KMS-11 (cell line): Measurements from ENCODE around the gene IL1R1.

Source experiments
- H2AFZ ChIP-seq: fragments of 200-600 bp; sonication (generic); 2 replicates; pipeline ENCODE4 v1.6.1; 2016; ENCODE audit warnings: antibody characterized with exemption, mixed run types, low read depth
- H3K27ac ChIP-seq: fragments of 200-600 bp; sonication (generic); 2 replicates; pipeline ENCODE4 v1.6.1; 2016; ENCODE audit warnings: mild to moderate bottlenecking, mixed run types
- H3K27me3 ChIP-seq: fragments of 200-600 bp; sonication (generic); 2 replicates; pipeline ENCODE4 v1.6.1; 2017; ENCODE audit warnings: mild to moderate bottlenecking, low read depth, mixed run types, moderate library complexity; ENCODE audit not compliant: insufficient read depth
- H3K36me3 ChIP-seq: fragments of 200-600 bp; sonication (generic); 2 replicates; pipeline ENCODE4 v1.6.1; 2017; ENCODE audit warnings: mild to moderate bottlenecking, mixed run types; ENCODE audit not compliant: insufficient read depth
- H3K4me1 ChIP-seq: fragments of 200-600 bp; sonication (generic); 2 replicates; pipeline ENCODE4 v1.6.1; 2016; ENCODE audit warnings: mild to moderate bottlenecking, low read depth, mixed run types; ENCODE audit not compliant: poor library complexity, severe bottlenecking
- H3K4me2 ChIP-seq: fragments of 200-600 bp; sonication (generic); 2 replicates; pipeline ENCODE4 v1.7.0; 2016; ENCODE audit warnings: mild to moderate bottlenecking, mixed run types
- H3K4me3 ChIP-seq: fragments of 200-600 bp; sonication (generic); IDR thresholded peaks from 2 replicates; pipeline ENCODE4 v1.6.1; 2017; ENCODE audit warnings: low read depth, low read length, mixed read lengths; ENCODE audit not compliant: insufficient read depth
- H3K79me2 ChIP-seq: fragments of 200-600 bp; sonication (generic); 2 replicates; pipeline ENCODE4 v1.6.1; 2016; ENCODE audit warnings: low read depth, mixed run types; ENCODE audit not compliant: insufficient read depth
- H3K9ac ChIP-seq: fragments of 200-600 bp; sonication (generic); 2 replicates; pipeline ENCODE4 v1.6.1; 2016; ENCODE audit warnings: mild to moderate bottlenecking, mixed run types
- H4K20me1 ChIP-seq: fragments of 200-600 bp; sonication (generic); 2 replicates; pipeline ENCODE4 v1.6.1; 2016; ENCODE audit warnings: mild to moderate bottlenecking, mixed run types; ENCODE audit not compliant: insufficient read depth
- TF ChIP-seq, protein P1 (sequence below): fragments of 200-600 bp; sonication (generic); conservative IDR thresholded peaks from 2 replicates; pipeline ENCODE4 v1.6.1; 2017; ENCODE audit warnings: low read depth, mild to moderate bottlenecking, antibody characterized with exemption, low read length, moderate library complexity, mixed read lengths

Gene IL1R1

DNA sequence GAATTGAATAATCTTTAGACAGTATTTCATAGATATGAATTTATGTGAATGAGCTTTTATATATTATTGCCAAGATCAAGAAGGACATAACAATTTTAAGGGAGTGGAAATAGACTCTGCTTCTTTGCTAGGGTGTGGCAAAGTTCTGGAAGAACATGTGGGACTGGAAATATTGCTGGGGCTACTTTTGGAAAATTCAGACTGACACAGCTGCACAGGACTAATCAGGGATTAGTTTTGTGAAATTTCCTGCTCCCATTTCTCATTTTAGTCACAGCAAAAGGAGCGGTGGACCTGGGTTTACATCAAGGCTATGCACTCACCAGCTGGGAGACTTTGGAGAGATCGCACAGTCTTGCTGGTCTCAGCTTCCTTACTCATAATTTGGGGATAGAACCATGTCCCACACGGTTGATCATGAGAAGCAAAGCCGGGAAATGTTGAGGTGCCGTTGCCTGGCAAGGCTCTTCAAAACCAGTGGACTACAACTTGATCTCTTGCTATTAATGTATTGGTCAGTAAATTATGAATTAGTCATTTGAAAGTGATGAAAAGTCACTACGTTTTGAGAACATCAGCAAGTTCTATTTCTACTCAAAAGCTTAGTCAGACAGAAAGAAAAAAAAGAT lies 86.7 kb downstream of the IL1R1 start:
- Histone ChIP-seq H3K27me3 (no peaks in the 10 kb centered on the region), H3K4me2 (no peak overlapping the region), H2AFZ (no peak overlapping the region), H3K27ac (no peak overlapping the region), H3K4me3 (no peak overlapping the region), H3K79me2 (no peaks in the 10 kb centered on the region), H4K20me1 (no peaks in the 10 kb centered on the region), H3K36me3 (no peaks in the 10 kb centered on the region), H3K4me1 (no peaks in the 10 kb centered on the region), H3K9ac (no peak overlapping the region)
- TF ChIP-seq, protein P1, sequence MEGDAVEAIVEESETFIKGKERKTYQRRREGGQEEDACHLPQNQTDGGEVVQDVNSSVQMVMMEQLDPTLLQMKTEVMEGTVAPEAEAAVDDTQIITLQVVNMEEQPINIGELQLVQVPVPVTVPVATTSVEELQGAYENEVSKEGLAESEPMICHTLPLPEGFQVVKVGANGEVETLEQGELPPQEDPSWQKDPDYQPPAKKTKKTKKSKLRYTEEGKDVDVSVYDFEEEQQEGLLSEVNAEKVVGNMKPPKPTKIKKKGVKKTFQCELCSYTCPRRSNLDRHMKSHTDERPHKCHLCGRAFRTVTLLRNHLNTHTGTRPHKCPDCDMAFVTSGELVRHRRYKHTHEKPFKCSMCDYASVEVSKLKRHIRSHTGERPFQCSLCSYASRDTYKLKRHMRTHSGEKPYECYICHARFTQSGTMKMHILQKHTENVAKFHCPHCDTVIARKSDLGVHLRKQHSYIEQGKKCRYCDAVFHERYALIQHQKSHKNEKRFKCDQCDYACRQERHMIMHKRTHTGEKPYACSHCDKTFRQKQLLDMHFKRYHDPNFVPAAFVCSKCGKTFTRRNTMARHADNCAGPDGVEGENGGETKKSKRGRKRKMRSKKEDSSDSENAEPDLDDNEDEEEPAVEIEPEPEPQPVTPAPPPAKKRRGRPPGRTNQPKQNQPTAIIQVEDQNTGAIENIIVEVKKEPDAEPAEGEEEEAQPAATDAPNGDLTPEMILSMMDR: no peak
